GM23338 (cell line): ENCODE results near the gene PMIS2. TPM values are rescaled to one million over a fixed set of nuclear protein-coding genes. Genes with fewer than 3 reads are reported as not detected.

ENCODE experiments used
- ATAC-seq: fragments of 200-7000 bp; cut with Tn5 transposase; 3 replicates; pipeline ENCODE4 v1.9.1; 2020
- DNase-seq: peaks from one replicate; pipeline ENCODE4 v3.0.0-alpha.2; 2015; ENCODE audit warnings: low spot score
- H2AFZ ChIP-seq: fragments of 200-600 bp; sonication (generic); 2 replicates; pipeline ENCODE4 v1.8.0; 2016; ENCODE audit warnings: antibody characterized with exemption, mild to moderate bottlenecking, moderate library complexity
- H3F3A ChIP-seq: fragments of 200-600 bp; sonication (generic); replicated peaks from 2 replicates; pipeline ENCODE4 v1.8.0; 2017; ENCODE audit warnings: antibody characterized with exemption, mixed run types, low read depth
- H3K27ac ChIP-seq: fragments of 200-600 bp; sonication (generic); 2 replicates; pipeline ENCODE4 v1.6.1; 2016; ENCODE audit warnings: low read depth
- H3K27me3 ChIP-seq: fragments of 200-600 bp; sonication (generic); 2 replicates; pipeline ENCODE4 v1.8.0; 2016; ENCODE audit warnings: mild to moderate bottlenecking, mixed run types, moderate library complexity; ENCODE audit not compliant: insufficient read depth
- H3K36me3 ChIP-seq: fragments of 200-600 bp; sonication (generic); 2 replicates; pipeline ENCODE4 v1.8.0; 2016; ENCODE audit warnings: mild to moderate bottlenecking; ENCODE audit not compliant: insufficient read depth
- H3K4me1 ChIP-seq: fragments of 200-600 bp; sonication (generic); 2 replicates; pipeline ENCODE4 v1.8.0; 2016; ENCODE audit warnings: mild to moderate bottlenecking, moderate library complexity; ENCODE audit not compliant: insufficient read depth
- H3K4me2 ChIP-seq: fragments of 200-600 bp; sonication (generic); 2 replicates; pipeline ENCODE4 v1.7.1; 2017; ENCODE audit warnings: mixed run types
- H3K4me3 ChIP-seq: fragments of 200-600 bp; sonication (generic); 2 replicates; pipeline ENCODE4 v1.6.1; 2016; ENCODE audit warnings: mixed run types
- H3K79me2 ChIP-seq: fragments of 200-600 bp; sonication (generic); replicated peaks from 2 replicates; pipeline ENCODE4 v1.8.0; 2017; ENCODE audit warnings: mild to moderate bottlenecking; ENCODE audit not compliant: insufficient read depth
- H3K9me2 ChIP-seq: fragments of 200-600 bp; sonication (generic); 2 replicates; pipeline ENCODE4 v1.8.0; 2017; ENCODE audit not compliant: insufficient read depth
- H4K20me1 ChIP-seq: fragments of 200-600 bp; sonication (generic); replicated peaks from 2 replicates; pipeline ENCODE4 v1.8.0; 2017; ENCODE audit warnings: mild to moderate bottlenecking; ENCODE audit not compliant: insufficient read depth
- H3K27ac Mint-ChIP-seq: 2 replicates; pipeline ENCODE4 v1.8.0; 2020; ENCODE audit warnings: inconsistent platforms, mild to moderate bottlenecking, moderate library complexity, mixed read lengths
- H3K27me3 Mint-ChIP-seq: 3 replicates; pipeline ENCODE4 v1.8.0; 2022; ENCODE audit warnings: low read depth, mild to moderate bottlenecking, moderate library complexity, mixed read lengths, inconsistent platforms; ENCODE audit not compliant: insufficient read depth, poor library complexity
- H3K36me3 Mint-ChIP-seq: 3 replicates; pipeline ENCODE4 v1.8.0; 2021; ENCODE audit warnings: low read depth, mild to moderate bottlenecking, inconsistent platforms, moderate library complexity, mixed read lengths
- H3K4me1 Mint-ChIP-seq: 3 replicates; pipeline ENCODE4 v1.8.0; 2020; ENCODE audit warnings: mild to moderate bottlenecking, inconsistent platforms, mixed read lengths
- H3K4me3 Mint-ChIP-seq: 3 replicates; pipeline ENCODE4 v1.8.0; 2021; ENCODE audit warnings: moderate library complexity, mild to moderate bottlenecking, inconsistent platforms, mixed read lengths
- H3K9me3 Mint-ChIP-seq: 3 replicates; pipeline ENCODE4 v1.8.0; 2020; ENCODE audit warnings: moderate library complexity, mild to moderate bottlenecking, inconsistent platforms, mixed read lengths
- CREB1 ChIP-seq: fragments of 250-450 bp; sonication (Bioruptor Pico); IDR thresholded peaks from 2 replicates; pipeline ENCODE4 v1.5.0; 2020; ENCODE audit warnings: low read depth, mild to moderate bottlenecking, moderate library complexity
- EZH2phosphoT487 ChIP-seq: fragments of 200-600 bp; sonication (generic); IDR thresholded peaks from one replicate; pipeline ENCODE4 v1.8.1; 2018; ENCODE audit warnings: antibody characterized with exemption; ENCODE audit not compliant: unreplicated experiment
- NANOG ChIP-seq: IDR thresholded peaks from 2 replicates; pipeline ENCODE4 v1.6.1; 2016; ENCODE audit warnings: antibody characterized with exemption, borderline replicate concordance
- POLR2AphosphoS5 ChIP-seq: IDR thresholded peaks from 2 replicates; pipeline ENCODE4 v1.6.1; 2016; ENCODE audit warnings: antibody characterized with exemption, low read depth
- polyA plus RNA-seq: library from polyadenylated mRNA; unstranded; fragments of >200 nt; fragmentation: Nextera tagmentation; extraction: Ambion mirVana; gene quantifications from 2 replicates; pipeline ENCODE4 v1.2.1, GENCODE V29; 2016
- total RNA-seq: library from RNA; depleted of rRNA; stranded (reverse); fragments of >200 nt; shearing (Covaris generic); gene quantifications from 2 replicates; pipeline ENCODE4 v1.2.3, GENCODE V29; 2014
- TF ChIP-seq, protein P1 (sequence below): IDR thresholded peaks from one replicate; pipeline ENCODE4 v1.6.1; 2018; ENCODE audit warnings: antibody characterized with exemption; ENCODE audit not compliant: unreplicated experiment
- TF ChIP-seq, protein P2 (sequence below): IDR thresholded peaks from 2 replicates; pipeline ENCODE4 v1.6.1; 2016; ENCODE audit warnings: antibody characterized with exemption
- TF ChIP-seq, protein P3 (sequence below), 2 experiments: fragments of 200-600 bp in 1 of 2; sonication (generic) in 1 of 2; conservative IDR thresholded peaks; 2 replicates each; pipeline versions ENCODE4 v1.5.1 to v1.6.1; 2016 to 2017; ENCODE audit warnings: antibody characterized with exemption in 2 of 2, low read depth in 2 of 2, mild to moderate bottlenecking in 2 of 2, moderate library complexity in 1 of 2
- TF ChIP-seq, protein P4 (sequence below): fragments of 250-450 bp; sonication (Bioruptor Pico); IDR thresholded peaks from 2 replicates; pipeline ENCODE4 v1.5.0; 2020; ENCODE audit warnings: mild to moderate bottlenecking, moderate library complexity

Gene PMIS2
- total and polyA plus RNA-seq, 2 experiments from 2014 or later = not detected

DNA sequence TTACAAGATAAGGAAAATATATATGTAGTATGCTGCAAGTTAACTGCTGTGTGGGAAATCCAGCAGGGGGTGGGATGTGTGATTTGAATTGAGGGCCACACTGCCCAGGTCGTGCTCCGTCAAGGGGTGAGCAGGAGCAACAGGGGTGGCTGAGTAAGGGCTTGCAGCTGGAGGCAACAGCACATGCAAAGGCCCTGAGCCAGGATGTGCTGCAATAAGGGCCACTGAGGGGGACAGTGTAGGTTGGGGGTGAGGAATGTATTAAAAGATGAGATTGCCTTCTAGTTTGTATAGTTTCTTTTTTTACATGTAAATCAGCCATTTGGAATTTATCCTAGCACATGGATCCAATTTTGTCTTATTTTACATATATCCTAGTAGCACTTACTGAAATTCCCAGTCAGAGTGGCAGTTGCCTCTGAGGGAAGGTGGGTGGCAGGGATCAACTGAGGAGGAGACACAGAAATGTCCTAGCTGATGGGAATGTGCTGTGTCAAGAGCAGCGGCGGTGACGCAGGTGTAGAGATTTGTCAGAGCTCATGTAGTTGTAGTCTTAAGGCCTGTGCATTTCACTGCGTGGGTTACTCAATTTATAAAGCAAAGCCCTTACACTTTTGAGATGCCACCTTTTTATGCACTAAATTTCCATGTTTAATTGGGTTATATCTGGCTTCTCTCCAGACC lies 37.5 kb downstream of the PMIS2 start:
- no peak overlapping the region for H2AFZ ChIP-seq
- peaks cover 3% of the 10 kb centered on the region; the same call in 1 of the 2 replicates for H3K4me1 ChIP-seq
- H4K20me1 ChIP-seq = no peaks in the 10 kb centered on the region
- peak overlapping the region; percentile 61; the same call in 1 of the 2 replicates for H3K27ac Mint-ChIP-seq
- H3K36me3 ChIP-seq = no peaks in the 10 kb centered on the region
- H3K27ac ChIP-seq = no peak overlapping the region
- TF ChIP-seq, protein P1, sequence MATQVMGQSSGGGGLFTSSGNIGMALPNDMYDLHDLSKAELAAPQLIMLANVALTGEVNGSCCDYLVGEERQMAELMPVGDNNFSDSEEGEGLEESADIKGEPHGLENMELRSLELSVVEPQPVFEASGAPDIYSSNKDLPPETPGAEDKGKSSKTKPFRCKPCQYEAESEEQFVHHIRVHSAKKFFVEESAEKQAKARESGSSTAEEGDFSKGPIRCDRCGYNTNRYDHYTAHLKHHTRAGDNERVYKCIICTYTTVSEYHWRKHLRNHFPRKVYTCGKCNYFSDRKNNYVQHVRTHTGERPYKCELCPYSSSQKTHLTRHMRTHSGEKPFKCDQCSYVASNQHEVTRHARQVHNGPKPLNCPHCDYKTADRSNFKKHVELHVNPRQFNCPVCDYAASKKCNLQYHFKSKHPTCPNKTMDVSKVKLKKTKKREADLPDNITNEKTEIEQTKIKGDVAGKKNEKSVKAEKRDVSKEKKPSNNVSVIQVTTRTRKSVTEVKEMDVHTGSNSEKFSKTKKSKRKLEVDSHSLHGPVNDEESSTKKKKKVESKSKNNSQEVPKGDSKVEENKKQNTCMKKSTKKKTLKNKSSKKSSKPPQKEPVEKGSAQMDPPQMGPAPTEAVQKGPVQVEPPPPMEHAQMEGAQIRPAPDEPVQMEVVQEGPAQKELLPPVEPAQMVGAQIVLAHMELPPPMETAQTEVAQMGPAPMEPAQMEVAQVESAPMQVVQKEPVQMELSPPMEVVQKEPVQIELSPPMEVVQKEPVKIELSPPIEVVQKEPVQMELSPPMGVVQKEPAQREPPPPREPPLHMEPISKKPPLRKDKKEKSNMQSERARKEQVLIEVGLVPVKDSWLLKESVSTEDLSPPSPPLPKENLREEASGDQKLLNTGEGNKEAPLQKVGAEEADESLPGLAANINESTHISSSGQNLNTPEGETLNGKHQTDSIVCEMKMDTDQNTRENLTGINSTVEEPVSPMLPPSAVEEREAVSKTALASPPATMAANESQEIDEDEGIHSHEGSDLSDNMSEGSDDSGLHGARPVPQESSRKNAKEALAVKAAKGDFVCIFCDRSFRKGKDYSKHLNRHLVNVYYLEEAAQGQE = no peak
- H3K79me2 ChIP-seq = no peaks in the 10 kb centered on the region
- no peak overlapping the region for H3K4me3 Mint-ChIP-seq
- no peak for DNase-seq
- no peaks in the 10 kb centered on the region for H3K9me3 Mint-ChIP-seq
- H3K36me3 Mint-ChIP-seq = peaks cover 17% of the 10 kb centered on the region; the same call in 2 of the 3 replicates
- H3K9me2 ChIP-seq = no peaks in the 10 kb centered on the region
- peaks cover 9% of the 10 kb centered on the region for H3K27me3 Mint-ChIP-seq
- peaks cover 4% of the 10 kb centered on the region; the same call in 1 of the 3 replicates for H3K4me1 Mint-ChIP-seq
- H3K27me3 ChIP-seq = no peaks in the 10 kb centered on the region
- H3K4me2 ChIP-seq = no peak overlapping the region
- H3K4me3 ChIP-seq = no peak overlapping the region
- ATAC-seq = no peak
- H3F3A ChIP-seq = 0 out of 2 replicates have a peak, but pooled peaks cover 2% of the 10 kb centered on the region

DNA sequence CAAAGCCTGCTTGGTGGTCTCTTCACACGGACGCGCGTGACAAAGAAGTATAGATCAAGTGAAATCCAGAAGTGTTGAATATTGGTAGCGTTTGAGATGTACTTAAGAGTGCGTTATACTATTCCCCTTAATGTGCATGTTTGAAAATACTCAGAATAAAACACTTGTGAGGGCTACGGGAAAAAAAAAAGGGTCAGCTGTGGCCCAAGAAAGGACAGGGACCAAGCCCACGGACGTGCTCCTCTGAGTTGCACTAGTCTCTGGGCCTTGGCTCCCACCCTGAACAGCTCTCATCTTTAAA lies 42.2 kb downstream of the PMIS2 start:
- Mint-ChIP-seq H3K4me3 (peak overlapping the region; percentile 98), H3K9me3 (no peaks in the 10 kb centered on the region), H3K36me3 (peaks cover 29% of the 10 kb centered on the region), H3K27me3 (peaks cover 4% of the 10 kb centered on the region), H3K27ac (peak overlapping the region; percentile 96), H3K4me1 (peaks cover 6% of the 10 kb centered on the region; the same call in 1 of the 3 replicates)
- DNase-seq (no peak), ATAC-seq (no peak)
- no peaks in the 10 kb centered on the region for H3K27me3 ChIP-seq
- peak overlapping the region; percentile 58; the same call in 1 of the 2 replicates for H2AFZ ChIP-seq
- peak overlapping the region; percentile 76 for H3K4me2 ChIP-seq
- no peaks in the 10 kb centered on the region for H4K20me1 ChIP-seq
- 0 out of 2 replicates have a peak, but pooled peaks cover 2% of the 10 kb centered on the region for H3K36me3 ChIP-seq
- peak overlapping the region; percentile 50 for H3K27ac ChIP-seq
- peaks cover 8% of the 10 kb centered on the region for H3K4me1 ChIP-seq
- no peaks in the 10 kb centered on the region for H3K9me2 ChIP-seq
- H3K4me3 ChIP-seq = peak overlapping the region; percentile 57
- peaks cover 11% of the 10 kb centered on the region for H3K79me2 ChIP-seq
- 0 out of 2 replicates have a peak, but pooled peaks cover 2% of the 10 kb centered on the region for H3F3A ChIP-seq
- TF ChIP-seq, protein P2, sequence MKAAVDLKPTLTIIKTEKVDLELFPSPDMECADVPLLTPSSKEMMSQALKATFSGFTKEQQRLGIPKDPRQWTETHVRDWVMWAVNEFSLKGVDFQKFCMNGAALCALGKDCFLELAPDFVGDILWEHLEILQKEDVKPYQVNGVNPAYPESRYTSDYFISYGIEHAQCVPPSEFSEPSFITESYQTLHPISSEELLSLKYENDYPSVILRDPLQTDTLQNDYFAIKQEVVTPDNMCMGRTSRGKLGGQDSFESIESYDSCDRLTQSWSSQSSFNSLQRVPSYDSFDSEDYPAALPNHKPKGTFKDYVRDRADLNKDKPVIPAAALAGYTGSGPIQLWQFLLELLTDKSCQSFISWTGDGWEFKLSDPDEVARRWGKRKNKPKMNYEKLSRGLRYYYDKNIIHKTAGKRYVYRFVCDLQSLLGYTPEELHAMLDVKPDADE = no peak
- TF ChIP-seq, protein P3, sequence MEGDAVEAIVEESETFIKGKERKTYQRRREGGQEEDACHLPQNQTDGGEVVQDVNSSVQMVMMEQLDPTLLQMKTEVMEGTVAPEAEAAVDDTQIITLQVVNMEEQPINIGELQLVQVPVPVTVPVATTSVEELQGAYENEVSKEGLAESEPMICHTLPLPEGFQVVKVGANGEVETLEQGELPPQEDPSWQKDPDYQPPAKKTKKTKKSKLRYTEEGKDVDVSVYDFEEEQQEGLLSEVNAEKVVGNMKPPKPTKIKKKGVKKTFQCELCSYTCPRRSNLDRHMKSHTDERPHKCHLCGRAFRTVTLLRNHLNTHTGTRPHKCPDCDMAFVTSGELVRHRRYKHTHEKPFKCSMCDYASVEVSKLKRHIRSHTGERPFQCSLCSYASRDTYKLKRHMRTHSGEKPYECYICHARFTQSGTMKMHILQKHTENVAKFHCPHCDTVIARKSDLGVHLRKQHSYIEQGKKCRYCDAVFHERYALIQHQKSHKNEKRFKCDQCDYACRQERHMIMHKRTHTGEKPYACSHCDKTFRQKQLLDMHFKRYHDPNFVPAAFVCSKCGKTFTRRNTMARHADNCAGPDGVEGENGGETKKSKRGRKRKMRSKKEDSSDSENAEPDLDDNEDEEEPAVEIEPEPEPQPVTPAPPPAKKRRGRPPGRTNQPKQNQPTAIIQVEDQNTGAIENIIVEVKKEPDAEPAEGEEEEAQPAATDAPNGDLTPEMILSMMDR (conservative IDR thresholded peaks at IDR 0.05; ENCODE audit: low read depth in 2 of 2) = no peak
- TF ChIP-seq EZH2phosphoT487 (no peak), NANOG (no peak), POLR2AphosphoS5 (no peak), CREB1 (CRISPR knock-in tag) (no peak)
- TF ChIP-seq, protein P4, sequence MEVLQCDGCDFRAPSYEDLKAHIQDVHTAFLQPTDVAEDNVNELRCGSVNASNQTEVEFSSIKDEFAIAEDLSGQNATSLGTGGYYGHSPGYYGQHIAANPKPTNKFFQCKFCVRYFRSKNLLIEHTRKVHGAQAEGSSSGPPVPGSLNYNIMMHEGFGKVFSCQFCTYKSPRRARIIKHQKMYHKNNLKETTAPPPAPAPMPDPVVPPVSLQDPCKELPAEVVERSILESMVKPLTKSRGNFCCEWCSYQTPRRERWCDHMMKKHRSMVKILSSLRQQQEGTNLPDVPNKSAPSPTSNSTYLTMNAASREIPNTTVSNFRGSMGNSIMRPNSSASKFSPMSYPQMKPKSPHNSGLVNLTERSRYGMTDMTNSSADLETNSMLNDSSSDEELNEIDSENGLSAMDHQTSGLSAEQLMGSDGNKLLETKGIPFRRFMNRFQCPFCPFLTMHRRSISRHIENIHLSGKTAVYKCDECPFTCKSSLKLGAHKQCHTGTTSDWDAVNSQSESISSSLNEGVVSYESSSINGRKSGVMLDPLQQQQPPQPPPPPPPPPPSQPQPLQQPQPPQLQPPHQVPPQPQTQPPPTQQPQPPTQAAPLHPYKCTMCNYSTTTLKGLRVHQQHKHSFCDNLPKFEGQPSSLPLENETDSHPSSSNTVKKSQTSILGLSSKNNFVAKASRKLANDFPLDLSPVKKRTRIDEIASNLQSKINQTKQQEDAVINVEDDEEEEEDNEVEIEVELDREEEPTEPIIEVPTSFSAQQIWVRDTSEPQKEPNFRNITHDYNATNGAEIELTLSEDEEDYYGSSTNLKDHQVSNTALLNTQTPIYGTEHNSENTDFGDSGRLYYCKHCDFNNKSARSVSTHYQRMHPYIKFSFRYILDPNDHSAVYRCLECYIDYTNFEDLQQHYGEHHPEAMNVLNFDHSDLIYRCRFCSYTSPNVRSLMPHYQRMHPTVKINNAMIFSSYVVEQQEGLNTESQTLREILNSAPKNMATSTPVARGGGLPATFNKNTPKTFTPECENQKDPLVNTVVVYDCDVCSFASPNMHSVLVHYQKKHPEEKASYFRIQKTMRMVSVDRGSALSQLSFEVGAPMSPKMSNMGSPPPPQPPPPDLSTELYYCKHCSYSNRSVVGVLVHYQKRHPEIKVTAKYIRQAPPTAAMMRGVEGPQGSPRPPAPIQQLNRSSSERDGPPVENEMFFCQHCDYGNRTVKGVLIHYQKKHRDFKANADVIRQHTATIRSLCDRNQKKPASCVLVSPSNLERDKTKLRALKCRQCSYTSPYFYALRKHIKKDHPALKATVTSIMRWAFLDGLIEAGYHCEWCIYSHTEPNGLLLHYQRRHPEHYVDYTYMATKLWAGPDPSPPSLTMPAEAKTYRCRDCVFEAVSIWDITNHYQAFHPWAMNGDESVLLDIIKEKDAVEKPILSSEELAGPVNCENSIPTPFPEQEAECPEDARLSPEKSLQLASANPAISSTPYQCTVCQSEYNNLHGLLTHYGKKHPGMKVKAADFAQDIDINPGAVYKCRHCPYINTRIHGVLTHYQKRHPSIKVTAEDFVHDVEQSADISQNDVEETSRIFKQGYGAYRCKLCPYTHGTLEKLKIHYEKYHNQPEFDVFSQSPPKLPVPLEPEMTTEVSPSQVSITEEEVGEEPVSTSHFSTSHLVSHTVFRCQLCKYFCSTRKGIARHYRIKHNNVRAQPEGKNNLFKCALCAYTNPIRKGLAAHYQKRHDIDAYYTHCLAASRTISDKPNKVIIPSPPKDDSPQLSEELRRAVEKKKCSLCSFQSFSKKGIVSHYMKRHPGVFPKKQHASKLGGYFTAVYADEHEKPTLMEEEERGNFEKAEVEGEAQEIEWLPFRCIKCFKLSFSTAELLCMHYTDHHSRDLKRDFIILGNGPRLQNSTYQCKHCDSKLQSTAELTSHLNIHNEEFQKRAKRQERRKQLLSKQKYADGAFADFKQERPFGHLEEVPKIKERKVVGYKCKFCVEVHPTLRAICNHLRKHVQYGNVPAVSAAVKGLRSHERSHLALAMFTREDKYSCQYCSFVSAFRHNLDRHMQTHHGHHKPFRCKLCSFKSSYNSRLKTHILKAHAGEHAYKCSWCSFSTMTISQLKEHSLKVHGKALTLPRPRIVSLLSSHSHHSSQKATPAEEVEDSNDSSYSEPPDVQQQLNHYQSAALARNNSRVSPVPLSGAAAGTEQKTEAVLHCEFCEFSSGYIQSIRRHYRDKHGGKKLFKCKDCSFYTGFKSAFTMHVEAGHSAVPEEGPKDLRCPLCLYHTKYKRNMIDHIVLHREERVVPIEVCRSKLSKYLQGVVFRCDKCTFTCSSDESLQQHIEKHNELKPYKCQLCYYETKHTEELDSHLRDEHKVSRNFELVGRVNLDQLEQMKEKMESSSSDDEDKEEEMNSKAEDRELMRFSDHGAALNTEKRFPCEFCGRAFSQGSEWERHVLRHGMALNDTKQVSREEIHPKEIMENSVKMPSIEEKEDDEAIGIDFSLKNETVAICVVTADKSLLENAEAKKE (CRISPR knock-in tag) = no peak
